GM12878 (cell line): Measurements from ENCODE around the gene SOX18.

ENCODE experiments used
- MAX ChIP-seq: IDR thresholded peaks from 2 replicates; pipeline ENCODE4 v1.6.1; 2012; ENCODE audit warnings: low read depth, low read length, improper control_type of control experiment
- MYC ChIP-seq: IDR thresholded peaks from 2 replicates; pipeline ENCODE4 v1.6.1; 2011; ENCODE audit warnings: mild to moderate bottlenecking, low read length, moderate library complexity, inconsistent platforms; ENCODE audit not compliant: insufficient read depth, insufficient replicate concordance, insufficient read length, severe bottlenecking

GRCh38 chr20:64044484-64045247 is 4.8 kb downstream of the SOX18 start:
- no peak for TF ChIP-seq MYC
- no peak for TF ChIP-seq MAX
